ENCODE measurements around the gene CCDC80.

DNA sequence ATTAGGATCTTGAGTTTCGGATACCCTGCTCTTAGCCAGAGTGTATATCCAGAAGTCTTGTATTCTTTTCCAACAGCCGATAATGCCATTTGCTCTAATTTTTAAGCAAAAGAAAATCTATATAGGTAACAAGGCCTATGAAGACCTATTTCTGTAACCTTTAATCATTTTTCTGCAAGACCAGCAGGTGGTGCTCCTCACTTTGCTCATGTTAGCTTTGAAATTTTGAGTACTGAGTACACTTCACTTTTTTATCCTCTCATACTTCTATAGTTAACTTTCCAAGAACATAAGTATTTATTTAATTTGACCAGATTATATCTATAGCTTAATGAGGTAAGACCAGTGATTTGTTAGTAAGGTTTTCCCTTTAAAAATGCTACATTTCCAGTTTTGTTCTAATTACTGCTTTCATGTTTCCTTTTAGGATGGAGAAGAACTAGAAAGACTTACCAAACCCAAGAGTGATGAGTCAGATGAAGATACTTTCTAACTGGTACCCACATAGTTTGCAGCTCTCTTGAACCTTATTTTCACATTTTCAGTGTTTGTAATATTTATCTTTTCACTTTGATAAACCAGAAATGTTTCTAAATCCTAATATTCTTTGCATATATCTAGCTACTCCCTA is 58.6 kb downstream of the CCDC80 start:
- TF ChIP-seq POLR2A (IDR thresholded peaks at IDR 0.05; ENCODE audit: low read depth, low read length) (no peak), FOS (IDR thresholded peaks at IDR 0.05; ENCODE audit: low read depth, low read length) (no peak), RAD21 (IDR thresholded peaks at IDR 0.05; ENCODE audit: low read length) (peak; percentile 80), RFX5 (IDR thresholded peaks at IDR 0.05; ENCODE audit: low read depth, low read length) (no peak), BHLHE40 (IDR thresholded peaks at IDR 0.05; ENCODE audit: low read depth, low read length) (no peak), MAZ (IDR thresholded peaks at IDR 0.05; ENCODE audit: borderline replicate concordance, low read depth, low read length) (no peak), CEBPB (IDR thresholded peaks at IDR 0.05; ENCODE audit: low read depth, low read length) (no peak), SMC3 (IDR thresholded peaks at IDR 0.05; ENCODE audit: low read depth, low read length) (peak; percentile 61)
- TF ChIP-seq, protein P1, sequence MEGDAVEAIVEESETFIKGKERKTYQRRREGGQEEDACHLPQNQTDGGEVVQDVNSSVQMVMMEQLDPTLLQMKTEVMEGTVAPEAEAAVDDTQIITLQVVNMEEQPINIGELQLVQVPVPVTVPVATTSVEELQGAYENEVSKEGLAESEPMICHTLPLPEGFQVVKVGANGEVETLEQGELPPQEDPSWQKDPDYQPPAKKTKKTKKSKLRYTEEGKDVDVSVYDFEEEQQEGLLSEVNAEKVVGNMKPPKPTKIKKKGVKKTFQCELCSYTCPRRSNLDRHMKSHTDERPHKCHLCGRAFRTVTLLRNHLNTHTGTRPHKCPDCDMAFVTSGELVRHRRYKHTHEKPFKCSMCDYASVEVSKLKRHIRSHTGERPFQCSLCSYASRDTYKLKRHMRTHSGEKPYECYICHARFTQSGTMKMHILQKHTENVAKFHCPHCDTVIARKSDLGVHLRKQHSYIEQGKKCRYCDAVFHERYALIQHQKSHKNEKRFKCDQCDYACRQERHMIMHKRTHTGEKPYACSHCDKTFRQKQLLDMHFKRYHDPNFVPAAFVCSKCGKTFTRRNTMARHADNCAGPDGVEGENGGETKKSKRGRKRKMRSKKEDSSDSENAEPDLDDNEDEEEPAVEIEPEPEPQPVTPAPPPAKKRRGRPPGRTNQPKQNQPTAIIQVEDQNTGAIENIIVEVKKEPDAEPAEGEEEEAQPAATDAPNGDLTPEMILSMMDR (conservative IDR thresholded peaks at IDR 0.05; ENCODE audit: low read depth, low read length) = peak; percentile 69
- TF ChIP-seq, protein P2, sequence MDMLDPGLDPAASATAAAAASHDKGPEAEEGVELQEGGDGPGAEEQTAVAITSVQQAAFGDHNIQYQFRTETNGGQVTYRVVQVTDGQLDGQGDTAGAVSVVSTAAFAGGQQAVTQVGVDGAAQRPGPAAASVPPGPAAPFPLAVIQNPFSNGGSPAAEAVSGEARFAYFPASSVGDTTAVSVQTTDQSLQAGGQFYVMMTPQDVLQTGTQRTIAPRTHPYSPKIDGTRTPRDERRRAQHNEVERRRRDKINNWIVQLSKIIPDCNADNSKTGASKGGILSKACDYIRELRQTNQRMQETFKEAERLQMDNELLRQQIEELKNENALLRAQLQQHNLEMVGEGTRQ (IDR thresholded peaks at IDR 0.05; ENCODE audit: low read depth, low read length) = no peak

Measured in IMR-90 (cell line).